Breast epithelium (tissue), 4 donors: Measurements from ENCODE around the gene CTDSPL. TPM values are rescaled to one million over a fixed set of nuclear protein-coding genes. Genes with fewer than 3 reads are reported as not detected.
"Not testable (repeated sequence)": the region's sequence is repeated elsewhere in the genome, so short reads cannot be mapped to it uniquely, and the experiment has no call there.

Source experiments
- DNase-seq, 2 donors: peaks; one replicate each; pipeline ENCODE4 v3.0.0-alpha.2; 2019; ENCODE audit warnings: low spot score in 2 of 2
- H3K27ac ChIP-seq, 2 donors: fragments of 200-600 bp; sonication (generic) in 1 of 2; one replicate each; pipeline ENCODE4 v1.5.1; 2016 to 2019; ENCODE audit warnings: mild to moderate bottlenecking in 1 of 2
- H3K27me3 ChIP-seq, 2 donors: fragments of 200-600 bp; sonication (generic) in 1 of 2; one replicate each; pipeline versions ENCODE4 v1.5.1 to v1.6.0; 2017 to 2019; ENCODE audit warnings: control low read depth in 1 of 2, mild to moderate bottlenecking in 1 of 2
- H3K36me3 ChIP-seq: fragments of 200-600 bp; one replicate; pipeline ENCODE4 v1.5.1; 2019
- H3K4me1 ChIP-seq, 2 donors: fragments of 200-600 bp; sonication (generic); one replicate each; pipeline ENCODE4 v1.5.1; 2016 to 2019; ENCODE audit warnings: control low read depth in 1 of 2
- H3K4me3 ChIP-seq, 3 donors: fragments of 200-600 bp; sonication (generic); 1 replicate in 2 of 3; 2 replicates in 1 of 3; pipeline ENCODE4 v1.5.1; 2016 to 2019; ENCODE audit warnings: mild to moderate bottlenecking in 3 of 3, moderate library complexity in 2 of 3
- H3K9me3 ChIP-seq, 2 donors: fragments of 200-600 bp; sonication (generic) in 1 of 2; one replicate each; pipeline ENCODE4 v1.5.1; 2016 to 2019; ENCODE audit warnings: control low read depth in 1 of 2
- POLR2A ChIP-seq: fragments of 450-650 bp; IDR thresholded peaks from one replicate; pipeline ENCODE4 v1.6.1; 2016; ENCODE audit warnings: antibody characterized with exemption, mild to moderate bottlenecking, moderate library complexity
- POLR2AphosphoS5 ChIP-seq, 3 donors: sonication (generic); formaldehyde crosslinking; IDR thresholded peaks; one replicate each; pipeline ENCODE4 v1.6.1; 2017; ENCODE audit warnings: antibody characterized with exemption in 3 of 3
- intact Hi-C: fragments of 100-400 bp; cut with DNase I; formaldehyde crosslinking; loops from one replicate; pipeline ENCODE4 v1.15.1; 2023; ENCODE audit warnings: low total_unique reads
- total RNA-seq, 3 donors: library from RNA; depleted of rRNA; stranded (reverse); fragments of >200 nt; gene quantifications; one replicate each; pipeline ENCODE4 v1.1.0, GENCODE V29; 2016
- TF ChIP-seq, protein P1 (sequence below), 3 donors: fragments of 450-650 bp; IDR thresholded peaks; one replicate each; pipeline ENCODE4 v1.5.1; 2016 to 2017; ENCODE audit warnings: antibody characterized with exemption in 3 of 3, mild to moderate bottlenecking in 3 of 3, moderate library complexity in 3 of 3

The CTDSPL gene
- total RNA-seq, 3 donors from 2014 or later = 40.0 to 80.8 (median 63.1) TPM

DNA sequence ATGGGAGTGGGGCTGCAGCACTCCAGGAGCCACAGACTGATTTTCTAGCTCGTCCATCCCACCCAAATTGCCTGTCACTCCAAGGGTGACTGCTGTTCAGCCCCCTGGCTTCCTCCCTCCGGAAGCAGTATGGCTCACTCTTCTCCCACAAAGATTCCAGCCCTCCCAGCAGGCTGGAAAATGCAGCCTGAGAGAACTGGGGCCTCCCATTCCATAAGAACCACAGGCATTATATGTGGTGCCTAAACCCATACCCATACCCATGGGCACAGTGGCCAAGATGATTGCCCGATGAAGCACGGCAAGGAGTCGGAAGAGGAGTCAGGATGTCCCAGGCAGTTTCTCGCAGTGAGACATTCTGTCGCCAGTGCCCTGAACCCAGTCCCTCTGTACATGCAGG is 122.9 kb downstream of the CTDSPL start:
- Histone ChIP-seq H3K27ac (no peak overlapping the region), H3K27me3 (no peaks in the 10 kb centered on the region), H3K36me3 (no peaks in the 10 kb centered on the region), H3K9me3 (no peaks in the 10 kb centered on the region), H3K4me3 (no peak overlapping the region), H3K4me1 (no peaks in the 10 kb centered on the region)
- TF ChIP-seq POLR2AphosphoS5 (IDR thresholded peaks at IDR 0.05) (no peak), POLR2A (no peak)
- TF ChIP-seq, protein P1, sequence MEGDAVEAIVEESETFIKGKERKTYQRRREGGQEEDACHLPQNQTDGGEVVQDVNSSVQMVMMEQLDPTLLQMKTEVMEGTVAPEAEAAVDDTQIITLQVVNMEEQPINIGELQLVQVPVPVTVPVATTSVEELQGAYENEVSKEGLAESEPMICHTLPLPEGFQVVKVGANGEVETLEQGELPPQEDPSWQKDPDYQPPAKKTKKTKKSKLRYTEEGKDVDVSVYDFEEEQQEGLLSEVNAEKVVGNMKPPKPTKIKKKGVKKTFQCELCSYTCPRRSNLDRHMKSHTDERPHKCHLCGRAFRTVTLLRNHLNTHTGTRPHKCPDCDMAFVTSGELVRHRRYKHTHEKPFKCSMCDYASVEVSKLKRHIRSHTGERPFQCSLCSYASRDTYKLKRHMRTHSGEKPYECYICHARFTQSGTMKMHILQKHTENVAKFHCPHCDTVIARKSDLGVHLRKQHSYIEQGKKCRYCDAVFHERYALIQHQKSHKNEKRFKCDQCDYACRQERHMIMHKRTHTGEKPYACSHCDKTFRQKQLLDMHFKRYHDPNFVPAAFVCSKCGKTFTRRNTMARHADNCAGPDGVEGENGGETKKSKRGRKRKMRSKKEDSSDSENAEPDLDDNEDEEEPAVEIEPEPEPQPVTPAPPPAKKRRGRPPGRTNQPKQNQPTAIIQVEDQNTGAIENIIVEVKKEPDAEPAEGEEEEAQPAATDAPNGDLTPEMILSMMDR (IDR thresholded peaks at IDR 0.05) = no peak
- intact Hi-C loops = no loop called here
- DNase-seq = no peak

DNA sequence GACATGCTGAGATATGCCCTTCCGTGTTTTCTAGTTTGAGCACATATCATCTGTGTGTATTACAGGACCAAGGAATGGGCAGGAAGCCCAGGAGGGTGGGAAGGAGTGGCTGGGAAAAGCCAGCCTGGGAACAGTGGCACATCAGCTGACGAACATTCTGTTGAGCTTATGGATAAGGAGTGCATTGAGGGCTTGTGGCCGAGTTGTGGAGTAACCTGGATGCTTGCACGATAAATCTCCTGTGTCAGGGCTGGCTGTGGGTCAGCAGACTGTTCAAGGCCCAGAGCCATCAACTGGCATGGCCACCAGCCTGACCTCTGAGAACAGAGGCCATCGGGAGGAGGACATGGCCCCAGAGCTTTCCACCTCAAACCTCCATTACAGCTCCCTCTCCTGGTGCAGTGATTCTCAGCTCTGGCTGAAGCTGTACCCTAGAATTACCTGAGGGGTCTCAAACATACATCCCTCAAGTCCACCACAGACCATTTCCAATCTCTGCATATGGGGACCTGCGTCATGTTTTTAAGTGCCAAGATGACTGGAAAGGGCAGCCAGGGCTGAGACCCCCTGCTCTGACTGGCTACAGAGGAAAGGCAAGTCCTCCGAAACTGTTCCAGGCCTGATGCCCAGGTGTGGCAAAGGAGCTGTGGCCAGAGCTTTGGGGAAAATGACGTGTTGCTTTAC is 124.1 kb downstream of the CTDSPL start:
- Histone ChIP-seq H3K27ac (peak overlapping the region; percentile 33 to 37), H3K4me3 (no peak overlapping the region), H3K9me3 (no peaks in the 10 kb centered on the region), H3K27me3 (no peaks in the 10 kb centered on the region), H3K4me1 (no peaks in the 10 kb centered on the region), H3K36me3 (no peaks in the 10 kb centered on the region)
- intact Hi-C loops = no loop called here
- no peak for TF ChIP-seq POLR2AphosphoS5 (IDR thresholded peaks at IDR 0.05)
- no peak for TF ChIP-seq POLR2A
- TF ChIP-seq, protein P1 (IDR thresholded peaks at IDR 0.05) = no peak
- DNase-seq = peak in 1 of 2 donors; percentile 57

GRCh38 chr3:37986479-37987314 is 125.0 kb downstream of the CTDSPL start:
- Histone ChIP-seq H3K27ac (peak overlapping the region in 1 of 2 donors; percentile 39), H3K4me1 (no peaks in the 10 kb centered on the region), H3K9me3 (no peaks in the 10 kb centered on the region), H3K4me3 (no peak overlapping the region), H3K36me3 (no peaks in the 10 kb centered on the region), H3K27me3 (no peaks in the 10 kb centered on the region)
- no peak for TF ChIP-seq POLR2AphosphoS5 (IDR thresholded peaks at IDR 0.05)
- TF ChIP-seq, protein P1 (IDR thresholded peaks at IDR 0.05) = no peak
- no peak for TF ChIP-seq POLR2A
- intact Hi-C loops = no loop called here
- peak in 1 of 2 donors; percentile 73 for DNase-seq

DNA sequence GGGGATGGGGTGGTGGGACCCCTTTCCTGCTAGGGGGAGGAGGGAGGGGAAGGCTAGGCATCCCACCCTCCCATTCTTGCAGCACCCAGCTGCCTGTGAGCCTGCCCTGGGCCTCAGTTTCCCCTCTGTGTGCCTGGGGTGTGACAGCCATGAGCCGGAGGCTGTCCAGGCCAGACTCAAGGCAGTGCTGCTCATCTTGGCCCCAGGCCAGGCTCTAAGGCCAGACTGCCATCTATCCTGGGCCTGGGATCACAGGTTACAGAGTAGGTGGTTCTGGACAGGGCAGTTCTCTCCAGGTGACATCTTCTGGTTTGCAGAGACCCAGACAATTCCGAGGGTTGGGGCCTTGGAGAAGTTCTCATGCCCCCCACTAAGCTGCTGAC is 125.6 kb downstream of the CTDSPL start:
- Histone ChIP-seq H3K9me3 (no peaks in the 10 kb centered on the region), H3K36me3 (no peaks in the 10 kb centered on the region), H3K4me3 (no peak overlapping the region), H3K27me3 (no peaks in the 10 kb centered on the region), H3K4me1 (no peaks in the 10 kb centered on the region), H3K27ac (peak overlapping the region in 1 of 2 donors; percentile 39)
- TF ChIP-seq POLR2AphosphoS5 (IDR thresholded peaks at IDR 0.05) (no peak), POLR2A (no peak)
- TF ChIP-seq, protein P1 (IDR thresholded peaks at IDR 0.05) = no peak
- intact Hi-C loops = no loop called here
- DNase-seq = no peak

GRCh38 chr3:37987751-37988179 is 126.1 kb downstream of the CTDSPL start:
- H3K4me3 ChIP-seq = no peak overlapping the region
- no peak overlapping the region for H3K27ac ChIP-seq
- H3K36me3 ChIP-seq = no peaks in the 10 kb centered on the region
- intact Hi-C loops = no loop called here
- no peaks in the 10 kb centered on the region for H3K9me3 ChIP-seq
- DNase-seq = no peak
- H3K27me3 ChIP-seq = no peaks in the 10 kb centered on the region
- TF ChIP-seq POLR2AphosphoS5 (IDR thresholded peaks at IDR 0.05) (no peak), POLR2A (no peak)
- TF ChIP-seq, protein P1 (IDR thresholded peaks at IDR 0.05) = no peak
- no peaks in the 10 kb centered on the region for H3K4me1 ChIP-seq

DNA sequence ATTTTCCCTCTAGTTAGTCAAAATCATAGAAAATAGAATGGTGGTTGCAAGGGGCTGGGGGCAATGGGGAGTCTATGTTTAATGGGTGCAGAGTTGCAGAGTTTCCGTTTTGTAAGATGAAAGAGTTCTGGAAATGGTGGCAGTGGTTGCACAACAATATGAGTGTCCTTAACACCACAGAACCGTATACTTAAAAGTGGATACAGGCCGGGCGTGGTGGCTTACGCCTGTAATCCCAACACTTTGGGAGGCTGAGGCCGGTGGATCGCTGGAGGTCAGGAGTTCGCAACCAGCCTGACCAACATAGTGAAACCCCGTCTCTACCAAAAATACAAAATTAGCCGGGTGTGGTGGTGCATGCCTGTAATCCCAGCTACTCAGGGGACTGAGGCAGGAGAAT is 126.7 kb downstream of the CTDSPL start:
- intact Hi-C loops, H3K9me3 ChIP-seq, H3K4me1 ChIP-seq, H3K27ac ChIP-seq, H3K27me3 ChIP-seq, H3K4me3 ChIP-seq, H3K36me3 ChIP-seq, DNase-seq: not testable (repeated sequence)
